Right kidney (tissue), 1 donor: Measurements from ENCODE around the gene BUB1.
"Not testable (repeated sequence)": the region's sequence is repeated elsewhere in the genome, so short reads cannot be mapped to it uniquely, and the experiment has no call there.

Experiments used
- DNase-seq: peaks from one replicate; pipeline ENCODE4 v3.0.0-alpha.2; 2016

Gene BUB1

DNA sequence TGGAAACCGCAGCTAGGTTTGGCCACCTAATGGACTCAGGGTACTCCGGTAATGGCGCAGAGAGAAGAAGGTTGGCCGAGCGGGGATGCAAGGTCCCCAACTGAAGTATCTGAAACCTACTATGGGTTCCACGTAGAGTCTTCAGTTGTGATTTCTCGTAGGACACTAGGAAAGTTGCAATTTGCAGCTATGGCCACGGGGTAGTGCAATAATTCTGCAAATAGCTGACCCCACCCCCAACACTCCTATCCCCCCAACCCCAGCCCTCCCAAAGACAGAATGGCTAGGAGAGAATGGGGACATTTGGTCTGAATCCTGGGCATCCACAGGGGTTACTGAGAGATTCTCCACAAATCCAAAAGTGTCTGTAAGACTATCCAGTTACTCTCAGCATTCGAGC, 75.7 kb downstream of the BUB1 start:
- DNase-seq, result not testable (repeated sequence)

GRCh38 chr2:110591973-110592372, 85.9 kb downstream of the BUB1 start:
- not testable (repeated sequence) for DNase-seq

- not testable (repeated sequence) for DNase-seq
Measured at GRCh38 chr2:110589677-110590330, 88.1 kb downstream of the BUB1 start.

- not testable (repeated sequence) for DNase-seq
Measured at GRCh38 chr2:110588520-110588919, 89.3 kb downstream of the BUB1 start.
